ENCODE measurements around the gene DLG2.

The DLG2 gene

GRCh38 chr11:83564870-83565269 lies 2062.3 kb downstream of the DLG2 start:
- TF ChIP-seq CTCF (IDR thresholded peaks at IDR 0.05; ENCODE audit: low read depth, low read length), result no peak
- in situ Hi-C loops (cut with HindIII; ENCODE audit: low sequenced_read_pairs), result no loop called here
- DNase-seq (ENCODE audit: low read depth, low spot score), result no peak
- no peak overlapping the region for H3K4me3 ChIP-seq (ENCODE audit: low read depth, low read length)

- DNase-seq (ENCODE audit: low read depth, low spot score), result no peak
- H3K4me3 ChIP-seq (ENCODE audit: low read depth, low read length), result no peak overlapping the region
- no peak for TF ChIP-seq CTCF (IDR thresholded peaks at IDR 0.05; ENCODE audit: low read depth, low read length)
- in situ Hi-C loops (cut with HindIII; ENCODE audit: low sequenced_read_pairs), result no loop called here
These were observed 2068.9 kb downstream of the DLG2 start for GRCh38 chr11:83558281-83558680.

- no peak for TF ChIP-seq CTCF (IDR thresholded peaks at IDR 0.05; ENCODE audit: low read depth, low read length)
- H3K4me3 ChIP-seq (ENCODE audit: low read depth, low read length), result no peak overlapping the region
- in situ Hi-C loops (cut with HindIII; ENCODE audit: low sequenced_read_pairs), result no loop called here
- DNase-seq (ENCODE audit: low read depth, low spot score), result no peak
These were observed 2069.5 kb downstream of the DLG2 start for GRCh38 chr11:83557653-83558052.

GRCh38 chr11:83554876-83555275 lies 2072.3 kb downstream of the DLG2 start:
- DNase-seq (ENCODE audit: low read depth, low spot score), result no peak
- in situ Hi-C loops (cut with HindIII; ENCODE audit: low sequenced_read_pairs), result no loop called here
- H3K4me3 ChIP-seq (ENCODE audit: low read depth, low read length), result no peak overlapping the region
- no peak for TF ChIP-seq CTCF (IDR thresholded peaks at IDR 0.05; ENCODE audit: low read depth, low read length)

GRCh38 chr11:83549984-83550667 lies 2077.0 kb downstream of the DLG2 start:
- in situ Hi-C loops (cut with HindIII; ENCODE audit: low sequenced_read_pairs), result no loop called here
- no peak for TF ChIP-seq CTCF (IDR thresholded peaks at IDR 0.05; ENCODE audit: low read depth, low read length)
- no peak for DNase-seq (ENCODE audit: low read depth, low spot score)
- H3K4me3 ChIP-seq (ENCODE audit: low read depth, low read length), result no peak overlapping the region

GRCh38 chr11:83546368-83546767 lies 2080.8 kb downstream of the DLG2 start:
- no peak for TF ChIP-seq CTCF (IDR thresholded peaks at IDR 0.05; ENCODE audit: low read depth, low read length)
- no peak overlapping the region for H3K4me3 ChIP-seq (ENCODE audit: low read depth, low read length)
- in situ Hi-C loops (cut with HindIII; ENCODE audit: low sequenced_read_pairs), result no loop called here
- no peak for DNase-seq (ENCODE audit: low read depth, low spot score)

Data from astrocyte of the spinal cord (primary cell).